SIG-M5 treated with dmso at 0.1 percent for 504 hours (cell line): ENCODE measurements around the gene FBXL7.
A peak's percentile ranks its signal among the peaks of the same experiment; 100 is the strongest.

Experiments used
- DNase-seq: peaks from one replicate; lab custom pipeline; 2025; ENCODE audit not compliant: unreplicated experiment; lab: John Stamatoyannopoulos, UW

The FBXL7 gene

DNA sequence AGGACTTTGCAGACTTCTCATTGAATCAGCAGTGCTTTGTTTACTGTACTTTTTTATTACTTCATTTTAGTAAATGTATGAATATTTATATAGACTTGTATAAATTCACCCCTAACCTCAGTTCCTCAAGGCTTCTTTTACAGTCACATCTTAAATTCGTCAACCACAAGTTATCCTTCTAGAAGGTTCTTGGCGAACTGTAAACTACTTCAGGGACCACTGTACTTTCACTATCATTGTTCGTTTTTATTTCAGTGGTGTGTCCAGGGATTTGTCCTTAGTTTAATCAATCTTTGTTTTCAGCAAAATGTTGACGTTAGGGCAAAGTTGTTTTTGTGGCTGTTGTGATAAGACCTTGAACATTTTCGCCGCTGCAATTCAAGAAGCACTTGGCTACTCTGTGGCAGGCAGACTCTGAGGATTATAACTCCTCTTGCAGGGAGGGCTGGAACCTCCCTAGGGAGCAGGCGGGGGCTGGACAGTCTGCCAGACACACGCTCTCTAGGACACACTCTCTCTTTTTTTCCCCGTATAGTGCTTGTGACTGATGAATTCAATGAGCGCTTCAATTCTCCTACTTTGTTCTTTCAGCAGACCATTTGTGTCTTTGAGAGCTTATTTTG lies 252.8 kb downstream of the FBXL7 start:
- no peak for DNase-seq

DNA sequence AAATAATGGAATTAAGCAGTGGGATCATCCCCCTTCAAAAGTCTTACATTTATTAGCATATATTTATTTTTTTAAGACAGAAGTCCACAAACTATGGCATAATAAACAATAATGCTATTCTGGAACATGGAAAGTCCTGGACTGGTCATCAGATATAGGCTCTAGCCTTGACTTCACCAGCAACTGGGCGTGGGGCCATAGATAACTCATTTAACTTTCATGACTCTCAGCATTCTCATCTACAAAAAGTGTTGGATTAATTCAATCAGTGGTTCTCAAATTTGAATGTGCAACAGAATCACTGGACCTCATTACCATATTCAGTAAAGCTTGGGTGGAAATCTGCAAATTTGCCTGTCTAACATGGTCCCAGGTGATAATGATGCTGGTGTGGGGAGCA lies 253.8 kb downstream of the FBXL7 start:
- no peak for DNase-seq

DNA sequence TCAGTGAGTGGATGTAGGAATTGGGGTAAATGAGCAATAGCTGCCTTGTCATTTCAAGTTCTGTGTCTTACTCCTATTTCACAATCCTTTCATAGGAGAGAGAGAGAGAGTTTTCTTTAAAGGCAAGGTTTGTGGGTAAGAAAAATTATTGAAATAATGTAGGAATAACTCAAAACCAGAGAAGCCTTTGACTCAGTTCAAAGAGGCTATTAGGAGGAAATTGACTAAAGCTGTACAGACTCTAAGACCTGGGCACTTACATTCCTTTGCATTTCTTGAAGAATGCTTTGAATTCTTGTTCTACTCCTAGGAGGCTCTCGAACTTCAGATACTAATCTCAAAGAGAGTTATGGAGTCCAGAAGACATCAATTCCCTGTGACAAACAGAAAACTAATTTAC lies 257.1 kb downstream of the FBXL7 start:
- DNase-seq, result no peak

DNA sequence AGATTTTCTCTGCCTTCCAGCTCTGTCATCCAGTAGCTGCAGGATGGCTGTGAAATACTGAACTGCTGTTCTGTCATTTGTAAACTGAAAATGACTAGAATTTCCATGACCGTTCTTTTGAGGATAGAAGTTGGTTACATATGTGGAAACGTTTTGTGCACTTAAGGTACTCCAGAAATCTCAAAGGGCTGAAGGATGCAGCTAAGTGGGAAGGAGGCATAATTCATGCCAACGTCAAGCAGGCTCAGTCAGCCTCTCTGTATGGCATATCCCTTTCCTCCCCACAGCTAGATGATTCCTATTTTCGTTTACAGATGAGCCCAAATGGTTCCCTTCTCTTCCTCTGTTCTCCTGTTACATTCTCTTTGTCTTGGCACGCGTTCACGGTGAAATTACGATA lies 257.6 kb downstream of the FBXL7 start:
- DNase-seq, result no peak

DNA sequence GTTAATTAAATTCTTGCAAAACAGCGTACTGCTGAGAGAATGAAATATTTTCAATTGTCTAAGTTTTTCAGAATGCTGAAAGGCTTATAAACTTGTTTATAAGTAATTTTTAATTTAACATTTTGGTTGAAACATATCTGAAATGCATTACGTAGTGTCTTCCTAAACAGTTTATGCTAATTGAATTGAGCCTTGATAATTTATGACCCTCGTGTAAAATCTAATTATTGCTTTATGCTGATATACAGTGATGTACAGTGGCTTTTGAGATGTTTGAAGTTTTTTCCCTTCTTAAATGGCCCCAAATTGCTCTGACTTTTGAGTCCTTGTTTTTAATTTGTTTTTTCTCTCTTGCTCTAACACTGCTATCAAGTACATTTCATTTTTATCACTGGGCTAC lies 262.7 kb downstream of the FBXL7 start:
- no peak for DNase-seq

DNA sequence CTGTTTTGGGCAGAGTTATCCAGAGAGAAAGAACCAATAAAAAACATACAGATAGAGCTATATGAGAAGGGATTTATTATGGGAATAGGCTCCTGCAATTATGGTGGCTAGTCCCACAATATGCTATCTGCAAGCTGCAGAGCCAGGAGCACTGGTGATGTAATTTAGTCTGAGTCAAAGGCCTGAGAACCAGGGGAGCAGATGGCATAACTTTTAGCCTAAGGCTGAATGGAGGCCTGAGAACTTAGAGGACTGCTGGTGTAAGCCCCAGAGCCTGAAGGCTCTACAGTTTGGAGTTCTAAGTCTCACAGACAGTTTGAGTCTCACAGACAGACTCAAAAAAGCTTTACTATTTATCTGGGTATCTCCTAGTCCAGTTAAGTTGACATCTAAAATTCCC lies 263.8 kb downstream of the FBXL7 start:
- DNase-seq, result no peak

DNA sequence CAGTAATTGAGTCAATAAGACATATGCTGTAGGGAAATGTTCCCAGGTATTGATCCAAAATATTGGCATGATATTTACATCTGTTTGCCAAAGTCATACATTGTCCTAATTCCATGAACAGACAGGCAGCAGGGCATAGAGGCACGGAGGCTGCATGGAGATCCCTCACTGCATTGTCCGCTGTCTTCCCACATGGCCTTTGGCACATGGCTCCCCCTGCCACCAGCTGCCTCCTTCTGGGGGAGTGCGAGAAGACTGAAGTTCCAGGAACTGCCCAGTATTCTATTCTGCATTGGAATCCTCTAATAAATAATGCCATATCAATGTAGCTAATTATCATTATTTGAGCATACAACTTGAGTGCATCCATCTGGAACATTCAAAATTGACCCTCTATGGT lies 269.0 kb downstream of the FBXL7 start:
- DNase-seq, result no peak

DNA sequence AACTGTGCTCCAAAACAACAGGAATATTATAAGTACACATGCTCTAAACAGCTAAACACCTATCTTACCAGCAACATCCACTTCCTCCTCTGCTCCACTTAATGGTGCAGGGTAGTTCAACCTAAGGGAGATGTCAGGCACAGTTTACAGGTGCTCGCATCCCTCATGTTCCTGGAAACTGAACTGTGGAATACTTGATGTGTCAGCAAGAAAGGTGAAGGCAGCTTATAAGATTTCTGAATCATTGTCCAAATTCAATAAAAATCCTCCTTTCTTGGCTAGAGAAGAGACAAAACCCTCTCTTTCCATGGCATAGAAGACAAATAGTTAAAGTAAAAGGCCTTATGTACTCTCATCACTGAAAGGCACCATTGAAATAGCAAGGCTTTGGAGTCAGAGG lies 272.2 kb downstream of the FBXL7 start:
- DNase-seq, result no peak

DNA sequence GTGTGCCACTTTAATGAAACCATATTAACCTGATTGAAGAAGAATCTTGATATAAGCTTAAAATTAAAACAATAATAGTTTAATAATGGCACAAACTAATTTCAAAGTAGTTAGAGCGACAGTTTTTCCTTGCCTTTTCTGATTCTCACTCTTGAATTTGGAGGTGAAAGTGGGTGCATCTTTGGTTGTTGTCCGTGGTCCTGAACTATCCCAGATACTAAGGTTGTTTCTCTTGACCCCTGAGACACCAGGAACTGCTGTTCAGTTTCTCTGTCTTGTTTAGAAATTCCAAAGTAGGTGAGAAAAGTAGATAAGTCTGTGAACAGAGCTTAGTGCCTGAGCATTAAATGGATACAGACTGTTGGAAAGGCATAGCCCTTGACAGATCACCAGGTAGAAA lies 274.7 kb downstream of the FBXL7 start:
- DNase-seq, result no peak

DNA sequence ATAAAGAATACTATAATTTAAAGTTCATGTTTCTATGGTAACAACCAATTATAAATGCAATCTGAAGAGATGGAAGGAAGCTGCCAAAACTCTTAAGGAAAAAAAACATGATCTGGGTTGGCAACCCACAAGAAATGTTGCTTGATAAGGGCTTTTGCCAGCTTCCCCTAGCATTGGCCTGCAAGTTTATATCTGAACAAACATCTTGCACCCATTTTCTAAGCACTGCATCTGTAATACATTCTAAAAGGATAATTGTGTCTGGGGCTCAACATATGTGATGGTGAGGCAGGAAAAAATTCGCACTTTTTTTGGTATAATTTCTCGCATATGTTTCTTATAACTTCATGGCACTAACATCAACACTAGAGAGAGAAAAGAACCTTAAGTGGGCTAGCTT lies 276.4 kb downstream of the FBXL7 start:
- no peak for DNase-seq

DNA sequence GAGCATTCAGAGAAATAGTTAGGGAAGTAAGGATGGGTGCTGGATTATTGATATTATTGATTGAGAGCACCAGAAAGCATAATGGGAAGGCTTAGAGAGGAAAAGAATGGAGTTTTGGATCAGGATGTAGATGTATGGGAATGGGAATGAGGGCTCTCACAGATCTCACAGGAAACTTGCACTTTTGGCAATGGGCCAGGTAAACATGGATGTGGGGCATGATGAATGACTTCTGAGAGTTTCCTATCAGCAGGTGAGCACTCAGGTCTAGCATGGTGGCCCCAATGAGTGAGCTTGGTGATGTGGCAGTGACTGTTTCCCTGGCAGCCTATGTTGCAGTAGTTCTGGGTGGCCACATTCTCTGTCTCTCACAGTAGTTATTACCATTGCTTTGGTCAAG lies 283.8 kb downstream of the FBXL7 start:
- DNase-seq, result no peak

DNA sequence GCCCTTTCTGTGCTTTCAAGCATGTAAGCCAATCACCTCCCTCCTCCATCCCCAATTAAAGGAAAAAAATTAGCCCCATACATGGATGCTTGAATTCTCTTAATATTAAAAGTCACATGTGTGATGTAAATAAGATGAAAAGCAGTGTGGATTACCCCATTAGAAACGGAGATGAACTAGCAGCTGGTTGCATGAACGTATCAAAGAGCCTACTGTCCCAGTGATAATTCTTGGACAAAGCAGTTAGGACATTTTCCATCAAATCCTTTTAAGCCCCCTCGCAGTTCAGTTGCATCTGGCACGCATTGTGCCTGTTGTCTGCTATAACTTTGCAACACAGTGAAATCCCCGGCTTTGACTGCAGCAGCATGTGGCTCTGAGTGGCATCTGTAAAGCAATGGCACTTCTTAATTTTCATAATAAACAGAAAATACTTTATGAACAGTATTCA lies 285.6 kb downstream of the FBXL7 start:
- no peak for DNase-seq

DNA sequence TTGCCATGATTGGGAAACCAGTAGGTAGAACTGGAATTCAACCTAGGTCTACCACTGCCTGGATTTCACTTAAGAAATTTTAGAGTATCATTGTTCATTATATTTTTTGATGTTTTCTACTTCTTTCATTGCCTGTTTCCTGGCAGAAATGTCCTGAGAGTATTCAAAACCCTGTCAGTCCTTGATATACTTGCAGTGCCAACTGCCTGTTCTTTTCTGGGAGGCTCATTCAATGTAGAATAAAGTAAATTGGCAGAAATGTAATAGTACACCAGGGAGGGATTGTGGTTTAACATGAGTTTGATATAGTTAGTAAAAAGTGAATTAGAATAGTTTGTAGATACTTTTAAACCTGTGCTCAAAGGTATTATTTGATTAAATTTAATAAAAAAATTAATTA lies 286.3 kb downstream of the FBXL7 start:
- DNase-seq, result no peak

DNA sequence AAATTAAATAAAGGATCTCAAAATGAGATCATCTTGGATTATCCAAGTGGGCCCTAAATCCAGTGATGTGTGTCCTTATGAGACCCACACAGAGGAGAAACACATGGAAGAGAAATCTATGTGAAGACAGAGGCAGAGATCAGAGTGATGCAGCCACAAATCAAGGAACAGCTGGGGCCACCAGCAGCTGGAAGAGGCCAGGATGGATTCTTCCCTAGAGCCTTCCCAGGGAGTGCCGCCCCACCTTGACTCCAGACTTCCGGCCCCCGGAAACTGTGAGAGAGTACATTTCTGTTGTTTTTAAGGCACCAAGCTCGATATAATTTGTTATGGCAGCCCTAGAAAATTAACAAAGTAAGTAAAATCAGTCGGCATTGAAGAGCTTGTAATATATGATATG lies 286.9 kb downstream of the FBXL7 start:
- DNase-seq, result no peak

DNA sequence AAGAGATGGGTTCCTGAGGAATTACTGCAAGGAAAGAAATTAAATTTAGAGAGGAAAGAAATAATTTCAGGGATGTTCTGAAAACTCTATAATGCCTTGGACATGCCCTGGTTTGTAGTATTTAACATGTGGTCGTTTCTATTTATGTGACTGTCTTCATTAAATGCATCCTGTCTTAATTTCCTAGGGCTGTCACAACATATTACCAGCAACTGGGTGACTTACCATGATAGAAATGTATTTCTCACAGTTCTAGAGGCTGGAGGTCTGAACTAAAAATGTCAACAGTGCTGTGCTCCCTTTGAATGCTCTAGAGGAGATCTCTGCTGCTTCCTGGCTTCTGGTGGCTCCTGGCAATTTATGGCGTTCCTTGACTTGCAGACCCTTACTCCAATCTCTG lies 287.7 kb downstream of the FBXL7 start:
- no peak for DNase-seq

DNA sequence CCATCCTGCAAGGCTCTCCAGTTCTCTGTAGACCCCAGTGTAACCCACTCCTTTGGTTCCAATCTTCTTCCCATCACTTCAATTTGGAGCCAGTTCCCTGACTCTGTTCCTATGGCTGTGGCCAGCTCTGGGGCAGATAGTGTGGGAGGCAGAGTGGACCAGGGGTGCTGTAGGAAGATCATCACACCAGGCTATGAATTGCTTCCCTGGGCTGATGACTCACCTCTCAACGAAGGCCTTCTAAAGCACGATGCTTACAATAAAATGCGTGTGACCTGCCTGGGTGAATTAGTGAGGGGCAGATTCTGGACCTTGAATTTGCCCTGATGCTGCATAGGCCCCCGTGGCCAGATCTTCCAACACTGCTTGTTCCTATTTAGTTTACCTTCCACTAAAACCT lies 289.7 kb downstream of the FBXL7 start:
- no peak for DNase-seq

DNA sequence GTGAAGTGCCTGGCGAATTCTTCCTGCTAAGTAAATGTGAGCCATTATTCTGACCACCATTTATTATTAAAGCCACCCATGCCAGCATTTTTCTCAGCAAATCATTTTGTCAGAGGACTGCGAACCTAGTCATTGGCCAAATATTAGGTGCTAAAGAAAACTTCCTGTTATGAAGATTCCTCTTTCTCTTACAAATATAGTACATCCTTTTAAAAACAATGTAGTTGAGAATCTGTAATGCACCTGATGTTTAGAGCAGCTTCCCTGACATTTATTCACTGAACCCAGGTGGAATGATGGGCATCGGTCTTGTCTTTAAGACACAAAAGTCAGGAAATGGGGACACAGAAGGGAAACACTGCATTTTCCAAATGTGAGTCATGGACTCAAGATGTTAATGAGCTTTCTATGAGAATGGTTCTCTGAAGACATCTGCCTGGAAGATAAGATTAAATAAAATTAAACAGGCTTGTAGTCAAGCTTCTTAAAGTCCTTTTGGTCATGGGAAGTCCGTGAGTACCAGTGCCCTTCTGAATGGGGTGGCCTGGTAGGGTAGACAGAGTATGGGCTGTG lies 290.6 kb downstream of the FBXL7 start:
- no peak for DNase-seq

DNA sequence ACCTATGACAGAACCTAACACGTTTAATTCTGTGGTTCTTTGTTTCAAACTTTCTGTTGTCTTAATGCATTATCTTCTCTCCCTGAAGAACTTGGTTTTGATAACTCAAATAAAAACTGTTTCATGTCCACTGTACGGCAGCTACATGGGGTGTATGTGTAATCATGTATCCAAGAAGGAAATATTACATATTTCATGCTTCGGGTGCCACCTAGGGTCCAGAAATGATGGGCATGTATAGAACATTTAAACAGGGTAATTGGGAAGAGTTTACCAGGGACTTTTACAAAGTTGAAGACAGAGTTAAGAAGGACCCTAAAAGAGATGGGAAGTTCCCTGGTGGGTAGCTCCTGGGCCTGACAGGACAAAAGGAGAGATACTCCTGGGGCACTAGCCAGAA lies 291.3 kb downstream of the FBXL7 start:
- DNase-seq, result no peak

DNA sequence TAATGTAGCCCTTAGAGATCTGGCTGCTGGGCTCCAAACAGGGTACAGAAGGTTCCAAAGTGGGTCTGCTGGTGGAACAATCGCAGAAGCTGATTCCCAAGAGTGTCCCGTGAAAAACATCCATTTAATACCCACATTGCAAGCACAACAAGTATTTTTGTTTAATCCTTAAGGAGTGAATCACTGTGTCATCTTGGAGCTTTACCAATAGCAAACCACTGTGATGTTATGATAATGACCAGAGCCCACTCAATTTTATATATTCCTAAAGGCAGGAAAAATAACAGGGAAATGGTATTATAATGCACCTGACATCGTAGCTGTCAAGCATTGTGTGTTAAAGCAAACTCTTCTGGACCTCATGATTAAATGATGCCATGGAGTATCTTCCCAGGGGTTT lies 291.9 kb downstream of the FBXL7 start:
- DNase-seq, result no peak

DNA sequence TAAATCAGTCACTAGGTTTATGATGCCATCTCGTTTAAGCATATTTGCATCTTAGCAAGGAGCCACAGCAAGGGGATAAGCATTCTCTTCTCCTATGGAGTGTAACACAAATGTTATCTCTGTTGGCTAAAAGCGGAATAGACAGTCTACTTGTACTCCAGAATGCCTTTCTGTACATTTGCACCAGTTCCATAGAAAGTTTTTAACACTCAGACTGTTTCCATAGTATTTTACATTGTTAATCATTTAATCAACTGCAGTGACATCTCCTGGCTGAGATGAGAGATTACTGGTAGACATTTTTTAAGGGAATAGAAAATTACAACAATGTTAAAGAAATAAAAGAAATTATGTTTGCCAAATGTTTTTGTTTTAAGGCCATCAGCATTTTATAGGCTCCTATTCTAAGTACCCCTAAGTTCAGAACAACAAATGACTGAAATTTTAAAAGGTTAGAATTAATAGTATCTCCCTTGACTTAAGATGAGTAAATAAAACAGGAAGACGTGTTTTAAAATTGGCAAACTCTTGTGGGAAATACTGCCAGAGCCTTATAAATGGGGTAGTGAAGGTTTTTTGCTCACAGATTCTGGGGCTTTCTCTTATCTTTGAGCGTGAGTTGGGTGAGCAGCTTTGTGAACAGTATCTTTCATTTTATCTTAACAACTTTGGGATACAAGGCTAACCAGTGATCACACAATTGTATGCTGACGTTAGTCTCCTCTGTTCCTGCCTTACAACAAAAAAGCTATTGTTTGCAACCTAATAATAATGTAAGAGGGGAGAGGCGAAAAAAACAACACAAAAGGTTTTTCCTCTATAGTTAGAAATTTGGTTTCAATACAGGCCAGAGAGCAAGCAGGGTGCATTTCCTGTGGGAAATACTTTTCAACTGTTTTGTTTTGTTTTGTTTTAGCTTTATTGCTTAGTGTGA lies 294.3 kb downstream of the FBXL7 start:
- DNase-seq, result peak; percentile 4

DNA sequence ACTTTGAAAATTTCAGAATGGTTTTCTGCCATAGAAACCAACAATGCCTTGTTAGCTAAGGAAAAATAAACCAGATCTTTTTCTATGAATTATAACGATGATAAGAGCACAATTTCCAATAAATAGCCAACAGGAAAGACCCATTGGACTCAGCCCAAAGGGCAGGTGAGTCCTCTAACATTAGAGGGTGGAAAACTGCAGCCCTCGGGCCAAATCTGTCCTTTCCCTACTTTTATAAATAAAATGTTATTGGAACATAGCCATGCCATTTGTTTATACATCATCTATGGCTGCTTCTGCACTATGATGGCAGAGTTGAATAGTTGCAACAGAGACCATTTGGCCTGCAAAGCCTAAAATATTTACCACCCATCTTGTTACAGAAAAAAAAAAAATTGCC lies 296.1 kb downstream of the FBXL7 start:
- DNase-seq, result no peak

DNA sequence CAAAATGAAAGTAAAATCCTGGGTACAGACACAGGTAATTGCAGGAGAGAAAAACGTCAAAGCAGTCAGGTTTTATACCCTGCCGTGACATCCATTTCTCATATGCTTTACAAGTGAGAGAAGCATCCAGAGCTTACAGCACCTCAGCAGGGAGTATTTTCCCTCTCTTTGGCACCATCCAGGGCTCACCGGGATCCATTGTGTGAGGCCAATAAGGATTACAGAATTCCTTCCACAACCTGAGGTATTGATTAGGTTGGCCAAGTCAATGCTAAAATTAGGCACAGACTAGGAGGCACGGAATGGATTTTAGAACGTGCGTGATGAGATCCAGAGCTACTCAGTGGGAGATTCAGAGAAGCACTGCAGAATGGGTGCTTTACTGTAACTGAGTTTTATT lies 296.6 kb downstream of the FBXL7 start:
- no peak for DNase-seq
